CD4-positive, alpha-beta T cell (primary cell): Measurements from ENCODE around the gene PHETA1. TPM values are rescaled to one million over a fixed set of nuclear protein-coding genes. Genes with fewer than 3 reads are reported as not detected.

Experiments
- ATAC-seq: fragments of 200-7000 bp; cut with Tn5 transposase; one replicate; pipeline ENCODE4 v1.10.0; 2022; ENCODE audit warnings: mild to moderate bottlenecking; ENCODE audit not compliant: poor library complexity
- CTCF ChIA-PET: fragments of 350-600 bp; sonication (Branson Sonifier 250); formaldehyde crosslinking; loops from one replicate; lab custom pipeline; 2021; ENCODE audit warnings: antibody characterized with exemption, inconsistent platforms; lab: Charles Lee
- POLR2A ChIA-PET: fragments of 350-600 bp; sonication (Branson Sonifier 250); formaldehyde crosslinking; loops from one replicate; lab custom pipeline; 2021; ENCODE audit warnings: antibody characterized with exemption, inconsistent platforms; lab: Charles Lee
- DNase-seq, 14 experiments: peaks; one replicate each; pipeline ENCODE4 v3.0.0-alpha.2; 2013 to 2020; ENCODE audit warnings: mixed read lengths in 2 of 14
- H3K27ac ChIP-seq, 2 donors: one replicate each; pipeline versions ENCODE4 v1.5.1 to v1.7.0; 2013; ENCODE audit warnings: low read length in 2 of 2, low read depth in 1 of 2, mild to moderate bottlenecking in 1 of 2
- H3K27me3 ChIP-seq, 2 experiments: 1 replicate in 1 of 2; 2 replicates in 1 of 2; pipeline versions ENCODE4 v1.6.1 to v1.7.0; 2013; ENCODE audit warnings: low read length in 2 of 2, control low read depth in 1 of 2, mild to moderate bottlenecking in 1 of 2, moderate library complexity in 1 of 2; ENCODE audit not compliant: insufficient read depth in 2 of 2, control insufficient read depth in 1 of 2
- H3K36me3 ChIP-seq: one replicate; pipeline ENCODE4 v1.6.1; 2013; ENCODE audit warnings: low read length, control low read depth; ENCODE audit not compliant: insufficient read depth
- H3K4me1 ChIP-seq: one replicate; pipeline ENCODE4 v1.6.1; 2013; ENCODE audit warnings: low read length, control low read depth; ENCODE audit not compliant: insufficient read depth
- H3K4me3 ChIP-seq: one replicate; pipeline ENCODE4 v1.5.1; 2013; ENCODE audit warnings: mild to moderate bottlenecking, low read length, moderate library complexity
- H3K9me3 ChIP-seq, 2 experiments: 1 replicate in 1 of 2; 2 replicates in 1 of 2; pipeline versions ENCODE4 v1.6.1 to v1.7.0; 2013; ENCODE audit warnings: low read length in 2 of 2, mild to moderate bottlenecking in 2 of 2, control low read depth in 1 of 2, moderate library complexity in 1 of 2; ENCODE audit not compliant: control insufficient read depth in 1 of 2, insufficient read depth in 1 of 2
- H3K27ac Mint-ChIP-seq: one replicate; pipeline ENCODE4 v1.8.0; 2020; ENCODE audit warnings: mixed read lengths
- H3K27me3 Mint-ChIP-seq: one replicate; pipeline ENCODE4 v1.8.0; 2021; ENCODE audit warnings: mixed read lengths
- H3K36me3 Mint-ChIP-seq: one replicate; pipeline ENCODE4 v1.8.0; 2021; ENCODE audit warnings: low read depth, mixed read lengths
- H3K4me1 Mint-ChIP-seq: one replicate; pipeline ENCODE4 v1.8.0; 2021; ENCODE audit warnings: low read depth, mixed read lengths
- H3K4me3 Mint-ChIP-seq: one replicate; pipeline ENCODE4 v1.8.0; 2020; ENCODE audit warnings: mild to moderate bottlenecking, mixed read lengths
- H3K9me3 Mint-ChIP-seq: one replicate; pipeline ENCODE4 v1.8.0; 2020; ENCODE audit warnings: mixed read lengths
- CTCF ChIP-seq: fragments of 200-600 bp; IDR thresholded peaks from one replicate; pipeline ENCODE4 v1.8.0; 2022; ENCODE audit warnings: antibody characterized with exemption, mild to moderate bottlenecking
- intact Hi-C, 2 experiments: fragments of 100-400 bp; cut with DNase I in 1 of 2; cut with micrococcal nuclease in 1 of 2; formaldehyde crosslinking; loops; one replicate each; pipeline versions ENCODE4 v1.15.1 to v1.9.0; 2023 to 2025; cut with DNase I, micrococcal nuclease
- total RNA-seq, 174 experiments: library from RNA in 2 of 174; stranded (reverse) in 2 of 174; gene quantifications; one replicate each; pipeline ENCODE4 v1.2.3 and lab custom pipeline; 2021 to 2026

PHETA1 gene
- total RNA-seq, 2 experiments from 2014 or later: 1.3 to 1.7 TPM

- no peaks in the 10 kb centered on the region for H3K4me1 ChIP-seq
- no peaks in the 10 kb centered on the region for H3K36me3 Mint-ChIP-seq
- H3K27me3 ChIP-seq: no peaks in the 10 kb centered on the region
- peaks cover 5% of the 10 kb centered on the region for H3K9me3 Mint-ChIP-seq
- no peaks in the 10 kb centered on the region for H3K27me3 Mint-ChIP-seq
- no peak for TF ChIP-seq CTCF
- POLR2A ChIA-PET: no interaction called here
- no peak overlapping the region for H3K4me3 Mint-ChIP-seq
- no peak overlapping the region for H3K27ac ChIP-seq
- DNase-seq: no peak
- CTCF ChIA-PET: no interaction called here
- peaks cover 10 to 21% of the 10 kb centered on the region in 2 experiments for H3K9me3 ChIP-seq
- no peaks in the 10 kb centered on the region for H3K36me3 ChIP-seq
- no peaks in the 10 kb centered on the region for H3K4me1 Mint-ChIP-seq
- ATAC-seq: no peak
- intact Hi-C loops: no loop called here
- no peak overlapping the region for H3K27ac Mint-ChIP-seq
- H3K4me3 ChIP-seq: no peak overlapping the region
Measured at GRCh38 chr12:111344254-111344875, 24.5 kb downstream of the PHETA1 start.

DNA sequence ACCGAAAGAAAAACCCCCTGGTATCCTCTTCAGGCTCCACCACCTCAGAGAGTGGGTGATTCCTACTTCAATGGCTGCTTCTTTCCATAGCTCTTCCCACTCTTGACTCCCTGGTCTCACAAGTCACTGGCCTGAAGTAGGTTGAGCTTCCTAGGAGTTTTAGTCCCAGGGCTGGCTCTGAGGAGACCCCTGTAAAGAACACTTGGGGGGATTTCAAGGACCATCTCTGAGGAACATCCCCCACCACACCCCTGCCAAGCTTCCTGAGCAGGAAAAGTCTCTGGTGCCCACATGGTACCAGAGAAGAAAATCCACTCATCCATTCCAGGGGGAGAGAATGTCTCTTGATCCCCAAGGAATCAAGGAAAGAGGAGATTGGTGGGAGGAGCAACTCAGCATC lies 25.7 kb downstream of the PHETA1 start:
- POLR2A ChIA-PET: no interaction called here
- intact Hi-C loops: no loop called here
- Mint-ChIP-seq H3K9me3 (no peaks in the 10 kb centered on the region), H3K27me3 (no peaks in the 10 kb centered on the region), H3K27ac (no peak overlapping the region), H3K4me3 (no peak overlapping the region), H3K4me1 (no peaks in the 10 kb centered on the region), H3K36me3 (no peaks in the 10 kb centered on the region)
- Histone ChIP-seq H3K9me3 (peaks cover 8 to 15% of the 10 kb centered on the region in 2 experiments), H3K4me1 (no peaks in the 10 kb centered on the region), H3K4me3 (no peak overlapping the region), H3K27ac (no peak overlapping the region), H3K36me3 (no peaks in the 10 kb centered on the region), H3K27me3 (no peaks in the 10 kb centered on the region)
- CTCF ChIA-PET: interaction anchor here (0.6 kb wide), 1 partner anchor 1509 kb away, joined by 3 read pairs; no protein-coding TSS in a partner anchor
- no peak for ATAC-seq
- DNase-seq: no peak
- TF ChIP-seq CTCF: no peak

GRCh38 chr12:111342376-111342775 lies 26.5 kb downstream of the PHETA1 start:
- TF ChIP-seq CTCF: no peak
- intact Hi-C loops: no loop called here
- no peaks in the 10 kb centered on the region for H3K27me3 ChIP-seq
- POLR2A ChIA-PET: no interaction called here
- H3K36me3 Mint-ChIP-seq: no peaks in the 10 kb centered on the region
- no peaks in the 10 kb centered on the region for H3K36me3 ChIP-seq
- H3K4me1 ChIP-seq: no peaks in the 10 kb centered on the region
- H3K27me3 Mint-ChIP-seq: no peaks in the 10 kb centered on the region
- no peak overlapping the region for H3K4me3 ChIP-seq
- H3K4me1 Mint-ChIP-seq: no peaks in the 10 kb centered on the region
- no peak overlapping the region for H3K27ac ChIP-seq
- H3K4me3 Mint-ChIP-seq: no peak overlapping the region
- H3K9me3 ChIP-seq: peaks cover 4 to 7% of the 10 kb centered on the region in 2 experiments
- H3K9me3 Mint-ChIP-seq: no peaks in the 10 kb centered on the region
- no peak overlapping the region for H3K27ac Mint-ChIP-seq
- no peak for ATAC-seq
- no peak for DNase-seq
- CTCF ChIA-PET: no interaction called here
